HL-60 (cell line): ENCODE measurements around the gene TLL2.

ENCODE experiments used
- POLR2AphosphoS5 ChIP-seq: IDR thresholded peaks from 2 replicates; pipeline ENCODE4 v1.6.1; 2012; ENCODE audit warnings: low read depth
- TF ChIP-seq, protein P1 (sequence below): IDR thresholded peaks from one replicate; pipeline ENCODE4 v1.5.1; 2011; ENCODE audit warnings: low read length, control low read depth, inconsistent platforms; ENCODE audit not compliant: insufficient read depth
- TF ChIP-seq, protein P2 (sequence below): IDR thresholded peaks from 2 replicates; pipeline ENCODE4 v1.6.1; 2012; ENCODE audit warnings: low read depth; ENCODE audit not compliant: insufficient replicate concordance

- TF ChIP-seq, protein P1, sequence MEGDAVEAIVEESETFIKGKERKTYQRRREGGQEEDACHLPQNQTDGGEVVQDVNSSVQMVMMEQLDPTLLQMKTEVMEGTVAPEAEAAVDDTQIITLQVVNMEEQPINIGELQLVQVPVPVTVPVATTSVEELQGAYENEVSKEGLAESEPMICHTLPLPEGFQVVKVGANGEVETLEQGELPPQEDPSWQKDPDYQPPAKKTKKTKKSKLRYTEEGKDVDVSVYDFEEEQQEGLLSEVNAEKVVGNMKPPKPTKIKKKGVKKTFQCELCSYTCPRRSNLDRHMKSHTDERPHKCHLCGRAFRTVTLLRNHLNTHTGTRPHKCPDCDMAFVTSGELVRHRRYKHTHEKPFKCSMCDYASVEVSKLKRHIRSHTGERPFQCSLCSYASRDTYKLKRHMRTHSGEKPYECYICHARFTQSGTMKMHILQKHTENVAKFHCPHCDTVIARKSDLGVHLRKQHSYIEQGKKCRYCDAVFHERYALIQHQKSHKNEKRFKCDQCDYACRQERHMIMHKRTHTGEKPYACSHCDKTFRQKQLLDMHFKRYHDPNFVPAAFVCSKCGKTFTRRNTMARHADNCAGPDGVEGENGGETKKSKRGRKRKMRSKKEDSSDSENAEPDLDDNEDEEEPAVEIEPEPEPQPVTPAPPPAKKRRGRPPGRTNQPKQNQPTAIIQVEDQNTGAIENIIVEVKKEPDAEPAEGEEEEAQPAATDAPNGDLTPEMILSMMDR, result no peak
- TF ChIP-seq, protein P2, sequence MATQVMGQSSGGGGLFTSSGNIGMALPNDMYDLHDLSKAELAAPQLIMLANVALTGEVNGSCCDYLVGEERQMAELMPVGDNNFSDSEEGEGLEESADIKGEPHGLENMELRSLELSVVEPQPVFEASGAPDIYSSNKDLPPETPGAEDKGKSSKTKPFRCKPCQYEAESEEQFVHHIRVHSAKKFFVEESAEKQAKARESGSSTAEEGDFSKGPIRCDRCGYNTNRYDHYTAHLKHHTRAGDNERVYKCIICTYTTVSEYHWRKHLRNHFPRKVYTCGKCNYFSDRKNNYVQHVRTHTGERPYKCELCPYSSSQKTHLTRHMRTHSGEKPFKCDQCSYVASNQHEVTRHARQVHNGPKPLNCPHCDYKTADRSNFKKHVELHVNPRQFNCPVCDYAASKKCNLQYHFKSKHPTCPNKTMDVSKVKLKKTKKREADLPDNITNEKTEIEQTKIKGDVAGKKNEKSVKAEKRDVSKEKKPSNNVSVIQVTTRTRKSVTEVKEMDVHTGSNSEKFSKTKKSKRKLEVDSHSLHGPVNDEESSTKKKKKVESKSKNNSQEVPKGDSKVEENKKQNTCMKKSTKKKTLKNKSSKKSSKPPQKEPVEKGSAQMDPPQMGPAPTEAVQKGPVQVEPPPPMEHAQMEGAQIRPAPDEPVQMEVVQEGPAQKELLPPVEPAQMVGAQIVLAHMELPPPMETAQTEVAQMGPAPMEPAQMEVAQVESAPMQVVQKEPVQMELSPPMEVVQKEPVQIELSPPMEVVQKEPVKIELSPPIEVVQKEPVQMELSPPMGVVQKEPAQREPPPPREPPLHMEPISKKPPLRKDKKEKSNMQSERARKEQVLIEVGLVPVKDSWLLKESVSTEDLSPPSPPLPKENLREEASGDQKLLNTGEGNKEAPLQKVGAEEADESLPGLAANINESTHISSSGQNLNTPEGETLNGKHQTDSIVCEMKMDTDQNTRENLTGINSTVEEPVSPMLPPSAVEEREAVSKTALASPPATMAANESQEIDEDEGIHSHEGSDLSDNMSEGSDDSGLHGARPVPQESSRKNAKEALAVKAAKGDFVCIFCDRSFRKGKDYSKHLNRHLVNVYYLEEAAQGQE, result no peak
- no peak for TF ChIP-seq POLR2AphosphoS5
Measured at GRCh38 chr10:96473866-96474265, 39.9 kb downstream of the TLL2 start.
